Right lobe of liver (tissue), 4 donors: ENCODE results near the gene SMARCB1.

Experiments
- POLR2A ChIP-seq: fragments of 450-650 bp; IDR thresholded peaks from one replicate; pipeline ENCODE4 v1.6.1; 2017; ENCODE audit warnings: antibody characterized with exemption, mild to moderate bottlenecking
- TF ChIP-seq, protein P1 (sequence below), 4 donors: fragments of 200-600 bp in 3 of 4; fragments of 450-650 bp in 1 of 4; IDR thresholded peaks; one replicate each; pipeline versions ENCODE4 v1.5.1 to v1.8.0; 2016 to 2022; ENCODE audit warnings: antibody characterized with exemption in 4 of 4, mild to moderate bottlenecking in 2 of 4
- donor health status: DM: no; HTN: no; CAD: no.
- donor health status: DM: no; HTN: no; CAD: no.
- donor health status: DM: no; HTN: yes; CAD: no.

DNA sequence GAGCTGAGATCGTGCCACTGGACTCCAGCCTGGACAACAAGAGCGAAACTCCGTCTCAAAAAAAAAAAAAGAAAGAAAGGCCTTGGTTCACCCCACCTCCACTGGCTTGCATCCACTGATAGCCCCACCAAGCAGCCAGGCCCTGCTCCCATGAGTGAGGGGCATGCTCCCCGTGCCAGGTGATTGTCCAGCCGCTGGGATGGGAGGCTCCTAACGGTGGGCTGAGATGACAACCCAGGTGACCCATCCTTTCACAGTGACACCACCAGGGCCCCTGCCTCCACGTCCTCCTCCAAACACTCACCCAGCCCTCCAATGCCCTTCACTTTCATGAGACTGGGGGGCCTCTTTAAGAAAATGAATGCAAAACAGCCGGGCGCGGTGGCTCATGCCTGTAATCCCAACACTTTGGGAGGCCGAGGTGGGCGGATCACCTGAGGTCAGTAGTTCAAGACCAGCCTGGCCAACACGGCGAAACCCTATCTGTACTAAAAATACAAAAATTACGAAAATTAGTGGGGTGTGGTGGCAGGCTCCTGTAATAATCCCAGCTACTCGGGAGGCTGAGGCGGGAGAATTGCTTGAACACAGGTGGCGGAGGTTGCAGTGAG is 60.6 kb downstream of the SMARCB1 start:
- TF ChIP-seq, protein P1, sequence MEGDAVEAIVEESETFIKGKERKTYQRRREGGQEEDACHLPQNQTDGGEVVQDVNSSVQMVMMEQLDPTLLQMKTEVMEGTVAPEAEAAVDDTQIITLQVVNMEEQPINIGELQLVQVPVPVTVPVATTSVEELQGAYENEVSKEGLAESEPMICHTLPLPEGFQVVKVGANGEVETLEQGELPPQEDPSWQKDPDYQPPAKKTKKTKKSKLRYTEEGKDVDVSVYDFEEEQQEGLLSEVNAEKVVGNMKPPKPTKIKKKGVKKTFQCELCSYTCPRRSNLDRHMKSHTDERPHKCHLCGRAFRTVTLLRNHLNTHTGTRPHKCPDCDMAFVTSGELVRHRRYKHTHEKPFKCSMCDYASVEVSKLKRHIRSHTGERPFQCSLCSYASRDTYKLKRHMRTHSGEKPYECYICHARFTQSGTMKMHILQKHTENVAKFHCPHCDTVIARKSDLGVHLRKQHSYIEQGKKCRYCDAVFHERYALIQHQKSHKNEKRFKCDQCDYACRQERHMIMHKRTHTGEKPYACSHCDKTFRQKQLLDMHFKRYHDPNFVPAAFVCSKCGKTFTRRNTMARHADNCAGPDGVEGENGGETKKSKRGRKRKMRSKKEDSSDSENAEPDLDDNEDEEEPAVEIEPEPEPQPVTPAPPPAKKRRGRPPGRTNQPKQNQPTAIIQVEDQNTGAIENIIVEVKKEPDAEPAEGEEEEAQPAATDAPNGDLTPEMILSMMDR (IDR thresholded peaks at IDR 0.05): no peak
- no peak for TF ChIP-seq POLR2A
